Measurements from ENCODE around the gene APOA1.

- no peak for TF ChIP-seq POLR2AphosphoS5 (IDR thresholded peaks at IDR 0.05; ENCODE audit: low read depth, low read length)
- no peak for TF ChIP-seq CTCF (IDR thresholded peaks at IDR 0.05)
- TF ChIP-seq GABPA (IDR thresholded peaks at IDR 0.05; ENCODE audit: low read depth) = no peak
- no peak for TF ChIP-seq USF2 (IDR thresholded peaks at IDR 0.05; ENCODE audit: borderline replicate concordance, low read depth, low read length)
- no peak for TF ChIP-seq YY1 (IDR thresholded peaks at IDR 0.05; ENCODE audit: low read depth)
- TF ChIP-seq EZH2phosphoT487 (IDR thresholded peaks at IDR 0.05; ENCODE audit: borderline replicate concordance, low read depth) = no peak
- TF ChIP-seq EP300 (IDR thresholded peaks at IDR 0.05; ENCODE audit: borderline replicate concordance in 1 of 2, low read depth in 1 of 2, low read length in 1 of 2) = no peak
- TF ChIP-seq NRF1 (IDR thresholded peaks at IDR 0.05; ENCODE audit: low read depth, low read length) = no peak
- TF ChIP-seq ZBTB33 (IDR thresholded peaks at IDR 0.05; ENCODE audit: borderline replicate concordance, low read depth) = no peak
- no peak for TF ChIP-seq FOXJ3 (CRISPR knock-in tag; IDR thresholded peaks at IDR 0.05)
Observed at GRCh38 chr11:116843661-116844060, 6.2 kb upstream of the APOA1 start.
